K562 (cell line): ENCODE data around the gene COL8A2. TPM values are rescaled to one million over a fixed set of nuclear protein-coding genes. Genes with fewer than 3 reads are reported as not detected.

ENCODE experiments used
- CHD4 ChIP-seq: fragments of 200-600 bp; sonication (generic); IDR thresholded peaks from 3 replicates; pipeline ENCODE4 v1.6.1; 2012; ENCODE audit warnings: low read depth, mild to moderate bottlenecking, mixed read lengths, low read length, inconsistent platforms; ENCODE audit not compliant: insufficient read depth, insufficient replicate concordance, poor library complexity, severe bottlenecking
- ELF4 ChIP-seq: fragments of 450-650 bp; formaldehyde crosslinking; IDR thresholded peaks from 2 replicates; pipeline ENCODE4 v1.4.0; 2022; ENCODE audit warnings: missing genetic modification characterization
- FIP1L1 ChIP-seq: fragments of 200-400 bp; formaldehyde crosslinking; IDR thresholded peaks from 2 replicates; pipeline ENCODE4 v1.6.1; 2018; ENCODE audit warnings: mild to moderate bottlenecking, low read depth, low read length; ENCODE audit not compliant: poor library complexity, severe bottlenecking
- GTF2A2 ChIP-seq: IDR thresholded peaks from 2 replicates; pipeline ENCODE4 v1.6.1; 2016; ENCODE audit warnings: mild to moderate bottlenecking, missing genetic modification characterization, missing compliant biosample characterization
- KLF6 ChIP-seq: fragments of 250-450 bp; sonication (Bioruptor Pico); IDR thresholded peaks from 2 replicates; pipeline ENCODE4 v1.4.0; 2020; ENCODE audit warnings: mild to moderate bottlenecking, moderate library complexity, borderline replicate concordance
- LCOR ChIP-seq: sonication (generic); formaldehyde crosslinking; IDR thresholded peaks from 2 replicates; pipeline ENCODE4 v1.8.0; 2022; ENCODE audit warnings: mild to moderate bottlenecking, missing genetic modification reagents
- MYNN ChIP-seq, 2 experiments: sonication (generic); formaldehyde crosslinking in 1 of 2; IDR thresholded peaks; 2 replicates each; pipeline versions ENCODE4 v1.5.0 to v1.6.1; 2016 to 2020; ENCODE audit warnings: antibody characterized with exemption in 1 of 2, missing genetic modification reagents in 1 of 2
- PHB ChIP-seq: fragments of 250-450 bp; sonication (Bioruptor Pico); IDR thresholded peaks from 2 replicates; pipeline ENCODE4 v1.5.0; 2021
- PRMT5 ChIP-seq: sonication (generic); formaldehyde crosslinking; IDR thresholded peaks from 2 replicates; pipeline ENCODE4 v1.5.0; 2020; ENCODE audit warnings: missing genetic modification reagents
- PRPF4 ChIP-seq: fragments of 200-400 bp; formaldehyde crosslinking; IDR thresholded peaks from one replicate; pipeline ENCODE4 v1.6.1; 2017; ENCODE audit warnings: low read length, low read depth, mild to moderate bottlenecking; ENCODE audit not compliant: insufficient read depth, poor library complexity, severe bottlenecking
- PURB ChIP-seq: sonication (generic); formaldehyde crosslinking; IDR thresholded peaks from 2 replicates; pipeline ENCODE4 v1.9.0; 2021; ENCODE audit warnings: low read depth, mild to moderate bottlenecking, missing genetic modification reagents
- RBM39 ChIP-seq: fragments of 200-400 bp; formaldehyde crosslinking; optimal IDR thresholded peaks from 2 replicates; pipeline ENCODE3; 2018; ENCODE audit warnings: low read depth, low read length
- SRSF1 ChIP-seq: fragments of 200-400 bp; formaldehyde crosslinking; IDR thresholded peaks from 2 replicates; pipeline ENCODE4 v1.6.1; 2017; ENCODE audit warnings: mild to moderate bottlenecking, low read depth, low read length, moderate library complexity
- ZBED1 ChIP-seq: IDR thresholded peaks from 2 replicates; pipeline ENCODE4 v1.6.1; 2014
- ZBTB26 ChIP-seq: fragments of 450-650 bp; formaldehyde crosslinking; IDR thresholded peaks from 2 replicates; pipeline ENCODE4 v1.4.0; 2022; ENCODE audit warnings: missing genetic modification characterization
- ZBTB5 ChIP-seq: fragments of 450-650 bp; IDR thresholded peaks from 2 replicates; pipeline ENCODE4 v1.6.1; 2017; ENCODE audit warnings: antibody characterized with exemption
- ZC3H11A ChIP-seq: IDR thresholded peaks from 2 replicates; pipeline ENCODE4 v1.6.1; 2012; ENCODE audit warnings: low read depth, low read length, improper control_type of control experiment
- ZNF212 ChIP-seq: fragments of 450-650 bp; formaldehyde crosslinking; IDR thresholded peaks from 2 replicates; pipeline ENCODE4 v1.4.0; 2020; ENCODE audit warnings: mild to moderate bottlenecking
- ZNF347 ChIP-seq: fragments of 450-650 bp; formaldehyde crosslinking; IDR thresholded peaks from 2 replicates; pipeline ENCODE4 v1.4.0; 2020; ENCODE audit warnings: low read depth, mild to moderate bottlenecking, moderate library complexity
- ZNF354B ChIP-seq: fragments of 250-450 bp; sonication (Bioruptor Pico); IDR thresholded peaks from 2 replicates; pipeline ENCODE4 v1.4.0; 2020
- ZNF551 ChIP-seq: fragments of 250-450 bp; sonication (Bioruptor Pico); IDR thresholded peaks from 2 replicates; pipeline ENCODE4 v1.5.0; 2021; ENCODE audit warnings: mild to moderate bottlenecking, moderate library complexity
- polyA plus RNA-seq, 8 experiments: library from polyadenylated mRNA; depleted of rRNA in 4 of 8; stranded (reverse) in 5 of 8; unstranded in 3 of 8; fragments of >200 nt; fragmentation: Nextera tagmentation in 2 of 8; fragmentation: Illumina TruSeq in 1 of 8; extraction: Ambion mirVana in 2 of 8; extraction: Trizol in 1 of 8; gene quantifications; 2 replicates each; pipeline versions ENCODE4 v1.2.1 to v1.2.3, GENCODE V29; 2011 to 2014; ENCODE audit warnings: inconsistent platforms in 1 of 8, missing spikeins in 1 of 8
- total RNA-seq, 7 experiments: library from RNA; depleted of rRNA in 6 of 7; stranded (reverse); fragments of >200 nt in 6 of 7; fragmentation: Illumina TruSeq in 2 of 7; extraction: Trizol in 2 of 7; gene quantifications; 2 replicates each; pipeline versions ENCODE4 v1.2.1 to v1.2.3, GENCODE V29; 2011 to 2021; ENCODE audit warnings: low replicate concordance in 1 of 7
- TF ChIP-seq, protein P1 (sequence below), 2 experiments: fragments of 450-650 bp; IDR thresholded peaks; 2 replicates each; pipeline ENCODE4 v1.6.1; 2018; ENCODE audit warnings: mild to moderate bottlenecking in 2 of 2, low read depth in 1 of 2; ENCODE audit not compliant: partially characterized antibody in 2 of 2

COL8A2 gene
- total and polyA plus RNA-seq, 9 of the 15 experiments (the other 6 are each of a cell fraction or from before 2014, with no cell fraction given): 0.03 to 0.14 (median 0.04) TPM; not detected in 5

- TF ChIP-seq ZBTB5 (no peak), ZBTB26 (CRISPR knock-in tag) (peak; percentile 95), KLF6 (CRISPR knock-in tag) (no peak), PURB (CRISPR knock-in tag) (no peak), ZNF354B (CRISPR knock-in tag) (no peak), PHB (no peak), LCOR (no peak), GTF2A2 (tag) (no peak), ZNF551 (no peak), SRSF1 (no peak), ZC3H11A (no peak), MYNN (IDR thresholded peaks at IDR 0.05) (no peak), MYNN (CRISPR knock-in tag; IDR thresholded peaks at IDR 0.05) (no peak), ELF4 (CRISPR knock-in tag) (peak; percentile 66; the same call in 1 of the 2 replicates), FIP1L1 (no peak), ZNF212 (CRISPR knock-in tag) (no peak), ZNF347 (CRISPR knock-in tag) (no peak), PRPF4 (no peak), ZBED1 (no peak), PRMT5 (CRISPR knock-in tag) (no peak), RBM39 (no peak), CHD4 (no peak)
- TF ChIP-seq, protein P1, sequence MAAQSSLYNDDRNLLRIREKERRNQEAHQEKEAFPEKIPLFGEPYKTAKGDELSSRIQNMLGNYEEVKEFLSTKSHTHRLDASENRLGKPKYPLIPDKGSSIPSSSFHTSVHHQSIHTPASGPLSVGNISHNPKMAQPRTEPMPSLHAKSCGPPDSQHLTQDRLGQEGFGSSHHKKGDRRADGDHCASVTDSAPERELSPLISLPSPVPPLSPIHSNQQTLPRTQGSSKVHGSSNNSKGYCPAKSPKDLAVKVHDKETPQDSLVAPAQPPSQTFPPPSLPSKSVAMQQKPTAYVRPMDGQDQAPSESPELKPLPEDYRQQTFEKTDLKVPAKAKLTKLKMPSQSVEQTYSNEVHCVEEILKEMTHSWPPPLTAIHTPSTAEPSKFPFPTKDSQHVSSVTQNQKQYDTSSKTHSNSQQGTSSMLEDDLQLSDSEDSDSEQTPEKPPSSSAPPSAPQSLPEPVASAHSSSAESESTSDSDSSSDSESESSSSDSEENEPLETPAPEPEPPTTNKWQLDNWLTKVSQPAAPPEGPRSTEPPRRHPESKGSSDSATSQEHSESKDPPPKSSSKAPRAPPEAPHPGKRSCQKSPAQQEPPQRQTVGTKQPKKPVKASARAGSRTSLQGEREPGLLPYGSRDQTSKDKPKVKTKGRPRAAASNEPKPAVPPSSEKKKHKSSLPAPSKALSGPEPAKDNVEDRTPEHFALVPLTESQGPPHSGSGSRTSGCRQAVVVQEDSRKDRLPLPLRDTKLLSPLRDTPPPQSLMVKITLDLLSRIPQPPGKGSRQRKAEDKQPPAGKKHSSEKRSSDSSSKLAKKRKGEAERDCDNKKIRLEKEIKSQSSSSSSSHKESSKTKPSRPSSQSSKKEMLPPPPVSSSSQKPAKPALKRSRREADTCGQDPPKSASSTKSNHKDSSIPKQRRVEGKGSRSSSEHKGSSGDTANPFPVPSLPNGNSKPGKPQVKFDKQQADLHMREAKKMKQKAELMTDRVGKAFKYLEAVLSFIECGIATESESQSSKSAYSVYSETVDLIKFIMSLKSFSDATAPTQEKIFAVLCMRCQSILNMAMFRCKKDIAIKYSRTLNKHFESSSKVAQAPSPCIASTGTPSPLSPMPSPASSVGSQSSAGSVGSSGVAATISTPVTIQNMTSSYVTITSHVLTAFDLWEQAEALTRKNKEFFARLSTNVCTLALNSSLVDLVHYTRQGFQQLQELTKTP (IDR thresholded peaks at IDR 0.05; ENCODE audit: low read depth in 1 of 2, partially characterized antibody in 2 of 2): no peak
Observed at GRCh38 chr1:36161641-36162531, 36.9 kb upstream of the COL8A2 start (continued).
